Activated T-cell treated with anti-CD3 and anti-CD28 coated beads for 24 hours (primary cell): ENCODE results near the gene ANGPTL5.
"Not testable (repeated sequence)": the region's sequence is repeated elsewhere in the genome, so short reads cannot be mapped to it uniquely, and the experiment has no call there.

Experiments
- DNase-seq: peaks from one replicate; pipeline ENCODE4 v3.0.0-alpha.2; 2020; ENCODE audit warnings: low read depth

ANGPTL5 gene

GRCh38 chr11:101885631-101886030 lies 30.7 kb downstream of the ANGPTL5 start:
- DNase-seq, result no peak

GRCh38 chr11:101881586-101881985 lies 34.7 kb downstream of the ANGPTL5 start:
- DNase-seq, result no peak

GRCh38 chr11:101880222-101880621 lies 36.1 kb downstream of the ANGPTL5 start:
- no peak for DNase-seq

- DNase-seq, result no peak
Measured at GRCh38 chr11:101872171-101872882, 44.0 kb downstream of the ANGPTL5 start.

- DNase-seq, result no peak
Measured at GRCh38 chr11:101870510-101870909, 45.8 kb downstream of the ANGPTL5 start.

GRCh38 chr11:101867951-101868350 lies 48.4 kb downstream of the ANGPTL5 start:
- no peak for DNase-seq

GRCh38 chr11:101866619-101867491 lies 49.5 kb downstream of the ANGPTL5 start:
- DNase-seq, result no peak

GRCh38 chr11:101864098-101864497 lies 52.2 kb downstream of the ANGPTL5 start:
- no peak for DNase-seq

- DNase-seq, result no peak
Measured at GRCh38 chr11:101863361-101863760, 53.0 kb downstream of the ANGPTL5 start.

GRCh38 chr11:101862391-101863233 lies 53.7 kb downstream of the ANGPTL5 start:
- no peak for DNase-seq

GRCh38 chr11:101860696-101861427 lies 55.5 kb downstream of the ANGPTL5 start:
- peak; percentile 3 for DNase-seq

GRCh38 chr11:101852260-101852659 lies 64.1 kb downstream of the ANGPTL5 start:
- DNase-seq, result not testable (repeated sequence)

GRCh38 chr11:101848262-101848661 lies 68.1 kb downstream of the ANGPTL5 start:
- DNase-seq, result no peak

GRCh38 chr11:101844608-101845007 lies 71.7 kb downstream of the ANGPTL5 start:
- no peak for DNase-seq

GRCh38 chr11:101840704-101841103 lies 75.6 kb downstream of the ANGPTL5 start:
- no peak for DNase-seq
